Hepatocyte (in vitro differentiated cells): ENCODE results near the gene PRX. TPM values are rescaled to one million over a fixed set of nuclear protein-coding genes. Genes with fewer than 3 reads are reported as not detected.

Experiments
- DNase-seq: peaks from one replicate; pipeline ENCODE4 v3.0.0-alpha.2; 2016; ENCODE audit warnings: low spot score
- H2AFZ ChIP-seq: fragments of 200-600 bp; sonication (generic); 2 replicates; pipeline ENCODE4 v1.6.0; 2016; ENCODE audit warnings: antibody characterized with exemption, mild to moderate bottlenecking
- H3K27ac ChIP-seq: fragments of 200-600 bp; sonication (generic); 2 replicates; pipeline ENCODE4 v1.5.1; 2016; ENCODE audit warnings: mild to moderate bottlenecking
- H3K27me3 ChIP-seq: fragments of 200-600 bp; sonication (generic); 2 replicates; pipeline ENCODE4 v1.6.1; 2016
- H3K36me3 ChIP-seq: fragments of 200-600 bp; sonication (generic); replicated peaks from 2 replicates; pipeline ENCODE4 v1.5.1; 2016; ENCODE audit warnings: low read depth; ENCODE audit not compliant: insufficient read depth
- H3K4me1 ChIP-seq: fragments of 200-600 bp; sonication (generic); 2 replicates; pipeline ENCODE4 v1.5.1; 2016; ENCODE audit warnings: mild to moderate bottlenecking, moderate library complexity; ENCODE audit not compliant: insufficient read depth
- H3K4me2 ChIP-seq: fragments of 200-600 bp; sonication (generic); 2 replicates; pipeline ENCODE4 v1.6.0; 2016
- H3K4me3 ChIP-seq: fragments of 200-600 bp; sonication (generic); 2 replicates; pipeline ENCODE4 v1.5.1; 2016; ENCODE audit warnings: mild to moderate bottlenecking
- H3K79me2 ChIP-seq: fragments of 200-600 bp; sonication (generic); 2 replicates; pipeline ENCODE4 v1.6.0; 2017; ENCODE audit warnings: mild to moderate bottlenecking
- H3K9me2 ChIP-seq: fragments of 200-600 bp; sonication (generic); replicated peaks from 2 replicates; pipeline ENCODE4 v1.6.0; 2017; ENCODE audit warnings: mild to moderate bottlenecking; ENCODE audit not compliant: insufficient read depth
- H3K9me3 ChIP-seq: fragments of 200-600 bp; sonication (generic); 2 replicates; pipeline ENCODE4 v1.5.1; 2016; ENCODE audit warnings: low read depth, mild to moderate bottlenecking
- H4K20me1 ChIP-seq: fragments of 200-600 bp; sonication (generic); 2 replicates; pipeline ENCODE4 v1.6.0; 2016; ENCODE audit warnings: mild to moderate bottlenecking; ENCODE audit not compliant: insufficient read depth, poor library complexity, severe bottlenecking
- EZH2 ChIP-seq: fragments of 200-600 bp; sonication (generic); IDR thresholded peaks from 2 replicates; pipeline ENCODE4 v1.6.1; 2016; ENCODE audit warnings: antibody characterized with exemption, mild to moderate bottlenecking, borderline replicate concordance
- EZH2phosphoT487 ChIP-seq: fragments of 200-600 bp; sonication (generic); IDR thresholded peaks from one replicate; pipeline ENCODE4 v1.6.1; 2018; ENCODE audit warnings: antibody characterized with exemption, mild to moderate bottlenecking, low read depth, moderate library complexity; ENCODE audit not compliant: unreplicated experiment, severe bottlenecking
- WGBS: methylation state at CpG from one replicate; pipeline ENCODE4 v1.1.6; 2016; ENCODE audit warnings: low lambda C conversion rate; ENCODE audit errors: missing lambda C conversion rate; 5-methylcytosine and 5-hydroxymethylcytosine counted together
- polyA plus RNA-seq: library from polyadenylated mRNA; unstranded; fragments of >200 nt; fragmentation: Nextera tagmentation; extraction: Ambion mirVana; gene quantifications from 2 replicates; pipeline ENCODE4 v1.2.1, GENCODE V29; 2016
- total RNA-seq: library from RNA; depleted of rRNA; stranded (reverse); fragments of >200 nt; gene quantifications from 2 replicates; pipeline ENCODE4 v1.2.3, GENCODE V29; 2014
- TF ChIP-seq, protein P1 (sequence below): fragments of 200-600 bp; sonication (generic); IDR thresholded peaks from 2 replicates; pipeline ENCODE4 v1.5.1; 2016; ENCODE audit warnings: antibody characterized with exemption, mild to moderate bottlenecking; ENCODE audit not compliant: poor library complexity

Gene PRX
- total and polyA plus RNA-seq, 2 experiments from 2014 or later, result 0.80 to 1.9 TPM

- peak overlapping the region; percentile 65 for H3K27ac ChIP-seq
- no peaks in the 10 kb centered on the region for H3K79me2 ChIP-seq
- no peaks in the 10 kb centered on the region for H4K20me1 ChIP-seq
- H3K9me3 ChIP-seq, result no peaks in the 10 kb centered on the region
- H3K4me1 ChIP-seq, result peaks cover 3% of the 10 kb centered on the region
- no peaks in the 10 kb centered on the region for H3K36me3 ChIP-seq
- peak overlapping the region; percentile 92 for H3K4me2 ChIP-seq
- H3K9me2 ChIP-seq, result no peaks in the 10 kb centered on the region
- peak overlapping the region; percentile 93 for H2AFZ ChIP-seq
- TF ChIP-seq, protein P1, sequence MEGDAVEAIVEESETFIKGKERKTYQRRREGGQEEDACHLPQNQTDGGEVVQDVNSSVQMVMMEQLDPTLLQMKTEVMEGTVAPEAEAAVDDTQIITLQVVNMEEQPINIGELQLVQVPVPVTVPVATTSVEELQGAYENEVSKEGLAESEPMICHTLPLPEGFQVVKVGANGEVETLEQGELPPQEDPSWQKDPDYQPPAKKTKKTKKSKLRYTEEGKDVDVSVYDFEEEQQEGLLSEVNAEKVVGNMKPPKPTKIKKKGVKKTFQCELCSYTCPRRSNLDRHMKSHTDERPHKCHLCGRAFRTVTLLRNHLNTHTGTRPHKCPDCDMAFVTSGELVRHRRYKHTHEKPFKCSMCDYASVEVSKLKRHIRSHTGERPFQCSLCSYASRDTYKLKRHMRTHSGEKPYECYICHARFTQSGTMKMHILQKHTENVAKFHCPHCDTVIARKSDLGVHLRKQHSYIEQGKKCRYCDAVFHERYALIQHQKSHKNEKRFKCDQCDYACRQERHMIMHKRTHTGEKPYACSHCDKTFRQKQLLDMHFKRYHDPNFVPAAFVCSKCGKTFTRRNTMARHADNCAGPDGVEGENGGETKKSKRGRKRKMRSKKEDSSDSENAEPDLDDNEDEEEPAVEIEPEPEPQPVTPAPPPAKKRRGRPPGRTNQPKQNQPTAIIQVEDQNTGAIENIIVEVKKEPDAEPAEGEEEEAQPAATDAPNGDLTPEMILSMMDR, result peak; percentile 4
- no peak for TF ChIP-seq EZH2phosphoT487
- H3K4me3 ChIP-seq, result peak overlapping the region; percentile 51
- WGBS, result 1% methylated on average over 37 of the region's 41 CpGs
- no peaks in the 10 kb centered on the region for H3K27me3 ChIP-seq
- DNase-seq, result peak; percentile 93
These were observed 9.8 kb downstream of the PRX start for GRCh38 chr19:40403262-40403984.

GRCh38 chr19:40400559-40400958 is 12.6 kb downstream of the PRX start:
- H3K4me3 ChIP-seq, result no peak overlapping the region
- H3K9me2 ChIP-seq, result no peaks in the 10 kb centered on the region
- TF ChIP-seq EZH2, result no peak
- TF ChIP-seq, protein P1, result no peak
- no peak for TF ChIP-seq EZH2phosphoT487
- H3K4me1 ChIP-seq, result peaks cover 3% of the 10 kb centered on the region
- WGBS, result 64% methylated on average over 2 of the region's 3 CpGs
- H3K27ac ChIP-seq, result no peak overlapping the region
- no peaks in the 10 kb centered on the region for H3K27me3 ChIP-seq
- no peaks in the 10 kb centered on the region for H4K20me1 ChIP-seq
- H3K4me2 ChIP-seq, result no peak overlapping the region
- no peaks in the 10 kb centered on the region for H3K9me3 ChIP-seq
- DNase-seq, result no peak
- H2AFZ ChIP-seq, result no peak overlapping the region
- no peaks in the 10 kb centered on the region for H3K36me3 ChIP-seq
- H3K79me2 ChIP-seq, result no peaks in the 10 kb centered on the region

- no peaks in the 10 kb centered on the region for H3K27me3 ChIP-seq
- H3K4me3 ChIP-seq, result no peak overlapping the region
- H3K9me3 ChIP-seq, result no peaks in the 10 kb centered on the region
- no peaks in the 10 kb centered on the region for H3K79me2 ChIP-seq
- no peak overlapping the region for H2AFZ ChIP-seq
- TF ChIP-seq EZH2 (no peak), EZH2phosphoT487 (no peak)
- TF ChIP-seq, protein P1, result no peak
- no peaks in the 10 kb centered on the region for H4K20me1 ChIP-seq
- H3K4me2 ChIP-seq, result no peak overlapping the region
- WGBS, result 63% methylated on average over 46 of the region's 49 CpGs
- H3K27ac ChIP-seq, result no peak overlapping the region
- H3K4me1 ChIP-seq, result peaks cover 3% of the 10 kb centered on the region
- H3K9me2 ChIP-seq, result no peaks in the 10 kb centered on the region
- peak; percentile 50 for DNase-seq
- H3K36me3 ChIP-seq, result no peaks in the 10 kb centered on the region
These were observed 14.6 kb downstream of the PRX start for GRCh38 chr19:40398417-40399131.
